Ovary (tissue), 3 donors: Measurements from ENCODE around the gene ARHGAP18.

Experiments used
- EP300 ChIP-seq: sonication (generic); formaldehyde crosslinking; IDR thresholded peaks from one replicate; pipeline ENCODE4 v1.6.1; 2017; ENCODE audit warnings: antibody characterized with exemption
- POLR2A ChIP-seq: fragments of 450-650 bp; IDR thresholded peaks from one replicate; pipeline ENCODE4 v1.6.1; 2017; ENCODE audit warnings: antibody characterized with exemption, mild to moderate bottlenecking, moderate library complexity
- TF ChIP-seq, protein P1 (sequence below), 3 donors: fragments of 450-650 bp in 2 of 3; fragments of 200-600 bp in 1 of 3; IDR thresholded peaks; one replicate each; pipeline versions ENCODE4 v1.5.1 to v1.8.0; 2016 to 2022; ENCODE audit warnings: antibody characterized with exemption in 3 of 3, mild to moderate bottlenecking in 1 of 3
- donor health status: DM: no; HTN: no; CAD: no.

DNA sequence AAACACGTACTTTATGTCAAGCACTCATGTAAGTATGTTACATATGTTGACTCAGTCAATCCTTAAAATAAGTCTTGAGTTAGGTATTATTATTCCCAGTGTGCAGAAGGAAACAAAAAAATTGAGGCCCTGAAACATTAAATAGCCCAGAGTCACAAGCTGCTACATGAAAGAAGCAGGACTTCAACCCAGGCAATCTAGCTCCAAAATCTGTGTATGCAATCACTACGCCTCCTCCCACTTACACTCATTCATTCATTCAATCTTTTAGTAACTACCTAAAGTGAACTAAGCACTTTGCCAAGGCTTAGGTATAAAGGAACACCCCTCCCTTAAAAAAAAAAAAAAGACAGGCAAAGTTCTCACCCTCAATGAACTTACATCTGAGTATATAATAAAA, 9.3 kb downstream of the ARHGAP18 start:
- TF ChIP-seq, protein P1, sequence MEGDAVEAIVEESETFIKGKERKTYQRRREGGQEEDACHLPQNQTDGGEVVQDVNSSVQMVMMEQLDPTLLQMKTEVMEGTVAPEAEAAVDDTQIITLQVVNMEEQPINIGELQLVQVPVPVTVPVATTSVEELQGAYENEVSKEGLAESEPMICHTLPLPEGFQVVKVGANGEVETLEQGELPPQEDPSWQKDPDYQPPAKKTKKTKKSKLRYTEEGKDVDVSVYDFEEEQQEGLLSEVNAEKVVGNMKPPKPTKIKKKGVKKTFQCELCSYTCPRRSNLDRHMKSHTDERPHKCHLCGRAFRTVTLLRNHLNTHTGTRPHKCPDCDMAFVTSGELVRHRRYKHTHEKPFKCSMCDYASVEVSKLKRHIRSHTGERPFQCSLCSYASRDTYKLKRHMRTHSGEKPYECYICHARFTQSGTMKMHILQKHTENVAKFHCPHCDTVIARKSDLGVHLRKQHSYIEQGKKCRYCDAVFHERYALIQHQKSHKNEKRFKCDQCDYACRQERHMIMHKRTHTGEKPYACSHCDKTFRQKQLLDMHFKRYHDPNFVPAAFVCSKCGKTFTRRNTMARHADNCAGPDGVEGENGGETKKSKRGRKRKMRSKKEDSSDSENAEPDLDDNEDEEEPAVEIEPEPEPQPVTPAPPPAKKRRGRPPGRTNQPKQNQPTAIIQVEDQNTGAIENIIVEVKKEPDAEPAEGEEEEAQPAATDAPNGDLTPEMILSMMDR (IDR thresholded peaks at IDR 0.05) = no peak
- no peak for TF ChIP-seq POLR2A
- no peak for TF ChIP-seq EP300
